ENCODE measurements around the gene CELA3B.

The CELA3B gene

DNA sequence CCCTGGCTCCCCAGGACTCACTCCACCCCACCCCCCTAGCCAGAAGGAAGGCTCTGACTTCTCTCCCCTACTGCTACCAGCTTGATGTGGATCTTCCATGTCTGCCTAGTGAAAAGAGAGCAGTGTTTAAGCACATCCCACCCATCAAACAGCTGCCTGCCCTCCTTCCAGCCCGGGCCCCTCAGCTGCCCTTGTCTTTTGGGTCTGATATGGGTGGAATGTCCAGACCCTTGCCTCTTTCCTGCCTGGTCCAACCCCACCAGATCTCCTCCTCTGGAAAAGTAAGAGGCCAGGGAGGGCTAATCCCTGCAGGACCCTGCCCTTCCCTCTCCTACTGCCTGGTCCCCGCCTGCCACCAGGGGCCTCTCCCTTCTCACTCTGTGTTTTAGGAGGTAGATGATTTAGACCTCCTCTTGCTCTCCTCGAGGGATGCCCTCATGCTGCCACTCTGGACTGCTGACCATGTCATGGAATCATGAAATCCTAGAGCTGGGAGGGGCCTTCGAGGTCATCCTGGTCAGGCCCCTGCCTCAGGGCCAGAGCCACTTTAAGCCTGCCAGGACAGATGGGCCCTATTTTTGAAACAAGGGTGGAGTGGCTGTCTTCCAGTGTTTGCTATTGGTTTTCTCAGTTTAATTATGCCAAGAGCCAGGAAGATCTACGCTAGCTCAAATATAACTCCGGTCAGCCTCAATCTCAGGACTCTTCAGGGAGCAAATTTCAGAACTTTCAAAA, 23.9 kb upstream of the CELA3B start:
- peaks cover 5% of the 10 kb centered on the region for H3K4me1 ChIP-seq
- TF ChIP-seq, protein P1, sequence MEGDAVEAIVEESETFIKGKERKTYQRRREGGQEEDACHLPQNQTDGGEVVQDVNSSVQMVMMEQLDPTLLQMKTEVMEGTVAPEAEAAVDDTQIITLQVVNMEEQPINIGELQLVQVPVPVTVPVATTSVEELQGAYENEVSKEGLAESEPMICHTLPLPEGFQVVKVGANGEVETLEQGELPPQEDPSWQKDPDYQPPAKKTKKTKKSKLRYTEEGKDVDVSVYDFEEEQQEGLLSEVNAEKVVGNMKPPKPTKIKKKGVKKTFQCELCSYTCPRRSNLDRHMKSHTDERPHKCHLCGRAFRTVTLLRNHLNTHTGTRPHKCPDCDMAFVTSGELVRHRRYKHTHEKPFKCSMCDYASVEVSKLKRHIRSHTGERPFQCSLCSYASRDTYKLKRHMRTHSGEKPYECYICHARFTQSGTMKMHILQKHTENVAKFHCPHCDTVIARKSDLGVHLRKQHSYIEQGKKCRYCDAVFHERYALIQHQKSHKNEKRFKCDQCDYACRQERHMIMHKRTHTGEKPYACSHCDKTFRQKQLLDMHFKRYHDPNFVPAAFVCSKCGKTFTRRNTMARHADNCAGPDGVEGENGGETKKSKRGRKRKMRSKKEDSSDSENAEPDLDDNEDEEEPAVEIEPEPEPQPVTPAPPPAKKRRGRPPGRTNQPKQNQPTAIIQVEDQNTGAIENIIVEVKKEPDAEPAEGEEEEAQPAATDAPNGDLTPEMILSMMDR (IDR thresholded peaks at IDR 0.05): no peak
- H3K9ac ChIP-seq: no peak overlapping the region
- H3K4me2 ChIP-seq (ENCODE audit: low read length): no peak overlapping the region
- no peaks in the 10 kb centered on the region for H3K79me2 ChIP-seq
- no peaks in the 10 kb centered on the region for H3K9me3 ChIP-seq (ENCODE audit: control insufficient read depth, low read length)
- no peak overlapping the region for H2AFZ ChIP-seq
- H3K27me3 ChIP-seq (ENCODE audit: control insufficient read depth, insufficient read depth, low read length): no peaks in the 10 kb centered on the region
- H3K36me3 ChIP-seq (ENCODE audit: control insufficient read depth, insufficient read depth, low read length): no peaks in the 10 kb centered on the region
- H3K4me3 ChIP-seq (ENCODE audit: low read depth, low read length): no peak overlapping the region
- H3K27ac ChIP-seq: no peak overlapping the region

DNA sequence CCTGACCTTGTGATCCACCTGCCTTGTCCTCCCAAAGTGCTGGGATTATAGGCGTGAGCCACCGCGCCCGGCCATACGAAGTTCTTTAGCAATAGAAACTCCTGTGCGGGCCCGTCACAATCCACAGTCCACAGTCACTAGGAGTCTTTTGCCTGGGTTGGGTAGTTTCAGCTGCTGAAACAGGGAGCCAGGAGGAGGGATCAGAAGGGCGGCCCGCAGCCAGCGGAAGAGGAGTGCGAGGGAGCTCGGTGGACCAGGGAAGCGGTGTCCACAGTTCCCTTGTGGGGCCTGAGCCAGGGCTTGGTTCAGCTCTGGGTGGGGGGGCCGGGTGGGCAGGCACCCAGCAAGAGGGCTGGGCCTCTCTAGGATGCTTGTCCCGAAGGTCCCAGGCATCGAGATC, 21.8 kb upstream of the CELA3B start:
- Histone ChIP-seq H3K36me3 (ENCODE audit: control insufficient read depth, insufficient read depth, low read length) (no peaks in the 10 kb centered on the region), H3K79me2 (no peaks in the 10 kb centered on the region), H3K27ac (peak overlapping the region; percentile 19), H3K27me3 (ENCODE audit: control insufficient read depth, insufficient read depth, low read length) (no peaks in the 10 kb centered on the region), H3K9me3 (ENCODE audit: control insufficient read depth, low read length) (no peaks in the 10 kb centered on the region), H3K4me3 (ENCODE audit: low read depth, low read length) (no peak overlapping the region), H3K4me1 (peaks cover 5% of the 10 kb centered on the region), H3K9ac (no peak overlapping the region), H3K4me2 (ENCODE audit: low read length) (no peak overlapping the region), H2AFZ (no peak overlapping the region)
- TF ChIP-seq, protein P1 (IDR thresholded peaks at IDR 0.05): no peak

DNA sequence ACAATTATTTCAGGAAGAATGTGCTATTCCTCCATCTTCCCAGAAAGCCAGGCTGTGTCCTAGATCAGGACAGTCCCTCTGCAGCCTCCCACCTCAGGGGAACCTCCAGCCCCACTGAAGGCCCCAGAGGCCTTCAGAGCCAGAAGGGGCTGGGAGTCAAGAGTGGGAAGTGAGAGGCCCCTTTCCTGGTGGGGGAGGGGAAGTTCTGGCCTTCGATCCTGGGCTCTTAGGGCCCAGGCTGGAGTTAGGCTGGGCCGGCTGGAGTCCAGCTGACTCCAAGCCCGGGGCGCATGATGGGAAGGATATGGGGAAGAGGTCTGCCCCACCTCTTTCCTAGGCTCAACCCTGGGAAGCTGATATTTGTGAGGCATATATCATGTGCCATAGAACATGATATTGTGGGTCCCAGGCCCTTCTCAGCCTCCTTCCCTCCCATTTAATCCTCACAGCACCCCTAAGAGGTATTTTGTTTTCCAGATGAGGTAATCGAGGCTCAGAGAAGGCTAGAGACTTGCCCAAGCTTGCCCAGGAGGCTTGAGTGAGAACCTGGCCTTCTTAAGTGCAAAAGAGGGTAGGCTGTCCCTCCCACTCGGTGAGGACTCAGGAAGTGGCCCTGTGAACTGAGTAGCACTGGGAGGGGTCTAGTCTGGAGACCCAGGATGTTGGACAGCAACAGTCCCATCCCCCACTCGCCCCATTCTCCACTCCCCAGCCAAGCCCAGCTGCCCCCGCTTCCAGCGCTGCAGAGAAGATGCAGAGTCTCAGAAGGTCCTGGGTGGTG, 21.1 kb upstream of the CELA3B start:
- Histone ChIP-seq H3K4me3 (ENCODE audit: low read depth, low read length) (no peak overlapping the region), H3K27ac (peak overlapping the region; percentile 24), H3K9me3 (ENCODE audit: control insufficient read depth, low read length) (no peaks in the 10 kb centered on the region), H3K4me2 (ENCODE audit: low read length) (no peak overlapping the region), H3K9ac (no peak overlapping the region), H3K79me2 (no peaks in the 10 kb centered on the region), H3K4me1 (peaks cover 5% of the 10 kb centered on the region), H3K27me3 (ENCODE audit: control insufficient read depth, insufficient read depth, low read length) (no peaks in the 10 kb centered on the region), H2AFZ (no peak overlapping the region), H3K36me3 (ENCODE audit: control insufficient read depth, insufficient read depth, low read length) (no peaks in the 10 kb centered on the region)
- TF ChIP-seq, protein P1 (IDR thresholded peaks at IDR 0.05): no peak

DNA sequence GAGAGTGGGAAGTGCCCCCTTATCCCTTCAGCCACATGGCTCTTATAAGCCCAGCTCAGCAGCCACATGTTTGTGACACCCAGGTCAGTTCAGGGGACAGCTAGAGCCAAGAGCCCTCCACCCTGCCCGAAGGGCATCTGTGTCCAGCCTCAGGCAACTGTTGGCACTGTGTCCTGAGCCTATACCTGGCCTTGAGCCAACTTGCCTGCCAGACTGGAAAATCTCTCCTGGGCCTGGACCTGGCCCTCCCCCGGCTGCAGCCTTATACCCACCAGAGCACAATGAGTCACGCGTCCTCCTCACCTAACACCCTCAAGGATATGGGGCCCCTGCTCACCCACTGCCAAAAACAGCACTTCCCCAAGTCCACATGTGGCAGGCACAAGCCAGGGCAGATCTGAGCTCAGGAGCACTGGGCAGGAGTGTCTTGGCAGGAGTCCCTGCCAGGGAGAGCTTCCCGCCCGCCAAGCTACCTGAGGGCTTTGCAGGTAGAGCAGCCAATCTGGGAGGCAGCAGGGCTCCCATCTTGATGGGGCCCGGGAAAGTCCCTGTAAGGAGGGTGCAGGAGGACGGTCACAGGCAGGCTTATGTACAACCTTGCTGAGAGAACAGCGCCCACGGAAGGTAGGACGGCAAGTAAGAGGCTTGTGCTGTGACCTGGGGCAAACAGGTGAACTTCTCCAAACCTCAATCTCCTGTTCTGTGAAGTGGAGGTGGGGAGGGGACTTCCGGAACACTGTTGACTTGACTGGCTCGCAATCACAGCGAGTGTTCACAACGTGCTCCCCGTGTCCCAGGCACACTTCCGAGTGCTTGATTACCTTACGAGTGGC, 19.9 kb upstream of the CELA3B start:
- TF ChIP-seq, protein P1 (IDR thresholded peaks at IDR 0.05): no peak
- no peaks in the 10 kb centered on the region for H3K27me3 ChIP-seq (ENCODE audit: control insufficient read depth, insufficient read depth, low read length)
- H2AFZ ChIP-seq: peak overlapping the region; percentile 57
- peaks cover 5% of the 10 kb centered on the region for H3K4me1 ChIP-seq
- H3K4me2 ChIP-seq (ENCODE audit: low read length): no peak overlapping the region
- H3K79me2 ChIP-seq: no peaks in the 10 kb centered on the region
- no peak overlapping the region for H3K9ac ChIP-seq
- no peak overlapping the region for H3K4me3 ChIP-seq (ENCODE audit: low read depth, low read length)
- H3K36me3 ChIP-seq (ENCODE audit: control insufficient read depth, insufficient read depth, low read length): no peaks in the 10 kb centered on the region
- peak overlapping the region; percentile 9 for H3K27ac ChIP-seq
- H3K9me3 ChIP-seq (ENCODE audit: control insufficient read depth, low read length): no peaks in the 10 kb centered on the region

Measured in parathyroid adenoma (tissue), 2 donors.